Measurements from ENCODE around the gene NRXN2.
A peak's percentile ranks its signal among the peaks of the same experiment; 100 is the strongest.

Gene NRXN2

GRCh38 chr11:64723117-64723906, at the start of gene NRXN2:
NRXN2 (minus strand) TSS chr11:64723197; CDS start chr11:64713699, 9,498 bp downstream.
- peak within 1 kb of the TSS; percentile 73 for H3K4me3 Mint-ChIP-seq
- peaks cover 4% of the 10 kb centered on the region for H3K27me3 Mint-ChIP-seq
- H3K9me3 Mint-ChIP-seq = no peaks in the 10 kb centered on the region
- no peaks in the 10 kb centered on the region for H3K36me3 Mint-ChIP-seq
- H3K4me1 Mint-ChIP-seq = peaks cover 11% of the 10 kb centered on the region
- no peak within 1 kb of the TSS for H3K27ac Mint-ChIP-seq

DNA sequence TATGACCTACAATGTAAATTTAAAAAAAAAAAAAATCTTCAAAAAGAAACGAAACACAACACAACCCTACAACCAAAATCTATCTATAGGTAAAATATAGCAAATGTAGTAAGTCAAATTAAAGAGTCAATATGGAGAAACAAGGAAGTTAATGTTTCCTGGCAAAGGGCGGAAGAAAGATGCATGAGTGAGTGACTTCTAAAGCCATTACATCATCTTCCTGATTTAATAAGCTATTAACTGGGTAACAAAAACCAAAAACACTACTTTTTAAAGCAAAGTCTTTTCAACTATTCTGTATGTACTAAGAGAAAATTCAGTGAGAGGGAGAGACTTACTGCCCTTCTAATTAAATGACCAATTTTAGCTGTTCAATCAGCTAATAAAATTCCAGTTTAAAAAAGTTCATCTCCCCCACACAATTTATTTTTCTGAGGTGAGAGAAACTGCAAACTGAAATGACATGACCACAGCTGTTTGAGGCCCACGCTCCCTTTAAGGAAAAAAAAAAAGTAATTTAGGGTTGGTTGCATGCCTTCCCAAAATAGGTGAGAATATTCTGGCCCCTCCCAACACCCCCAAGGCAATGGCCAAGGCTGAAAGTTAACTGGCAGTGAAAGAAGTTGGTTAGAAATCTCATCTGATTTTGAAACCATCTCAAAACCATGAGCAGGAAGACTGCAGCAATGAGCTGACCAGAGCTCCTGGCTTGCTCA, 49.5 kb upstream of the NRXN2 start:
- peaks cover 90% of the 10 kb centered on the region for H3K4me1 Mint-ChIP-seq
- H3K36me3 Mint-ChIP-seq = peaks cover 51% of the 10 kb centered on the region
- H3K27me3 Mint-ChIP-seq = no peaks in the 10 kb centered on the region
- H3K4me3 Mint-ChIP-seq = peak overlapping the region; percentile 69
- peak overlapping the region; percentile 85 for H3K27ac Mint-ChIP-seq
- no peaks in the 10 kb centered on the region for H3K9me3 Mint-ChIP-seq

DNA sequence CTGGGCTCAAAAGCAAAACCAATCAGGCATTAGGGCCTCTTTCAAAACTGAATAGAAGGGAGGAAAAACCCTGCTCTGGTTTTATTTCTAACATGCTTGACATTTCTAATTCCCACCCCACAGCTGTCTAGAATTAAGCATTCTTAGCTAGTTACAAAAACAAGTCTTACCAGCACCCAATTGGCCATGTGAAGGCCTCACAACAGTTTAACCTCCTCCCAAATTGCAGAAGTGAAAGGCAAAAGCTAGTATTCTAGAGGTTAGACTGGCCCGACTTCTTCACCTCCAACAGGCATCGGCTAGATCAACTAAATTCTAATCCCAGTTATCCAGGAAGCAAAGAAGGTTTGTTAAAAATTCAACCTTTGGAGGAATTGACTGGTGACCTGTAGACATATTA, 48.9 kb upstream of the NRXN2 start:
- Mint-ChIP-seq H3K4me1 (peaks cover 95% of the 10 kb centered on the region), H3K27me3 (no peaks in the 10 kb centered on the region), H3K9me3 (no peaks in the 10 kb centered on the region), H3K27ac (peak overlapping the region; percentile 85), H3K4me3 (peak overlapping the region; percentile 69), H3K36me3 (peaks cover 45% of the 10 kb centered on the region)

- no peaks in the 10 kb centered on the region for H3K9me3 Mint-ChIP-seq
- H3K36me3 Mint-ChIP-seq = peaks cover 33% of the 10 kb centered on the region
- H3K4me1 Mint-ChIP-seq = peaks cover 91% of the 10 kb centered on the region
- peak overlapping the region; percentile 19 for H3K4me3 Mint-ChIP-seq
- peak overlapping the region; percentile 85 for H3K27ac Mint-ChIP-seq
- no peaks in the 10 kb centered on the region for H3K27me3 Mint-ChIP-seq
These were observed 47.1 kb upstream of the NRXN2 start for GRCh38 chr11:64770120-64770519.

GRCh38 chr11:64769283-64769682, 46.3 kb upstream of the NRXN2 start:
- H3K27me3 Mint-ChIP-seq = no peaks in the 10 kb centered on the region
- H3K27ac Mint-ChIP-seq = peak overlapping the region; percentile 89
- H3K4me1 Mint-ChIP-seq = peaks cover 91% of the 10 kb centered on the region
- H3K9me3 Mint-ChIP-seq = no peaks in the 10 kb centered on the region
- H3K4me3 Mint-ChIP-seq = peak overlapping the region; percentile 47
- H3K36me3 Mint-ChIP-seq = peaks cover 39% of the 10 kb centered on the region

- H3K36me3 Mint-ChIP-seq = peaks cover 38% of the 10 kb centered on the region
- H3K4me1 Mint-ChIP-seq = peaks cover 91% of the 10 kb centered on the region
- peak overlapping the region; percentile 55 for H3K4me3 Mint-ChIP-seq
- H3K27me3 Mint-ChIP-seq = no peaks in the 10 kb centered on the region
- H3K27ac Mint-ChIP-seq = peak overlapping the region; percentile 87
- no peaks in the 10 kb centered on the region for H3K9me3 Mint-ChIP-seq
These were observed 45.3 kb upstream of the NRXN2 start for GRCh38 chr11:64768300-64768694.

DNA sequence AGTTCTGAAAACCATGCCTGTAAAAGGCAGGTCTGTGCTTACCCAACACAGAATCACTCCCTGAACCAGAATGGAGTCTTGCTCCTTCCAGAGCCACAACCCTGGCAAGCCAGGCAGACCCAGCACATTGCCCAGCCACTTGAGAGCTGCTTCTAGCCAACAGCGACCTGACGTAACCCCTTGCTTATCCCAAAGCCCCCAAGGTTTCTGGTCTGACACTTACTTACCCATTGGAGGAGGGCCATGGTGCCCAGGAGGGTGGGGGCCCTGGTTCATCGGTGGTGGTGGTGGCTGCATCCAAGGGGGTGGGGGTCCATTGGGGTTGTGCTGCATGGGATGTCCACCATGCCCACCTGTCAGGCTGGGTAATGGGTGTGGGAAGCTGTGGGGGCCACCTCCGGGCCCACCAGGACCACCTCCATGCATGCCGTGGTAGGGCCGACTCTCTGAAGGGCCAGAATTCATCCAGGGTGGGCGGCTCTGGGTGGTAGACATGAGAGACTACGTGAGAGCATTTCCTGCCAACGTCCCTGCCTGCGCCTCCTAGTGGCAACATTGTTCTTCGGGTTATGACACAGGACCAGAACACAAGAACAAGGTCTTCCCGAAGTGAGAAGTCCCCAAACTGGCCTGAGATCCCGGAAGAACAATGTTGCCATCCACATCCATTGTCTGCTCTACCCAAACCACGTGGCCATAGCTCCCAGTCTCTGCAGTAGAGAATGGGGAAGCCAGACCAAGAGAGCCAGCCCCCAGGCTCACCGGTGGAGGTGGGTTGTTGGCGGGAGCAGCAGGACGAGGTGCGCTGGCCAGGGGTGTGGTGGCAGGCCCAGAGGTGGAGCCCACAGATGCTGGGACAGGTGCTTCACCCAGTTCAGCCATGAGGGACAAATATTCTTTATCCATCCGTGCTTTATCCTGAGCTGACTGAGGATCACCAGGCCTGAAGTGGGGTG, 44.6 kb upstream of the NRXN2 start:
- Mint-ChIP-seq H3K4me3 (peak overlapping the region; percentile 58), H3K4me1 (peaks cover 91% of the 10 kb centered on the region), H3K27me3 (no peaks in the 10 kb centered on the region), H3K36me3 (peaks cover 37% of the 10 kb centered on the region), H3K27ac (peak overlapping the region; percentile 87), H3K9me3 (no peaks in the 10 kb centered on the region)

GRCh38 chr11:64766881-64767280, 43.9 kb upstream of the NRXN2 start:
- Mint-ChIP-seq H3K36me3 (peaks cover 34% of the 10 kb centered on the region), H3K4me1 (peaks cover 91% of the 10 kb centered on the region), H3K27ac (peak overlapping the region; percentile 87), H3K9me3 (no peaks in the 10 kb centered on the region), H3K27me3 (no peaks in the 10 kb centered on the region), H3K4me3 (no peak overlapping the region)

- Mint-ChIP-seq H3K4me3 (peak overlapping the region; percentile 90), H3K27me3 (no peaks in the 10 kb centered on the region), H3K36me3 (peaks cover 32% of the 10 kb centered on the region), H3K4me1 (peaks cover 90% of the 10 kb centered on the region), H3K27ac (peak overlapping the region; percentile 90), H3K9me3 (no peaks in the 10 kb centered on the region)
These were observed 43.1 kb upstream of the NRXN2 start for GRCh38 chr11:64765851-64766665.

- H3K4me3 Mint-ChIP-seq = peak overlapping the region; percentile 90
These were observed 42.4 kb upstream of the NRXN2 start for GRCh38 chr11:64765291-64765850.

DNA sequence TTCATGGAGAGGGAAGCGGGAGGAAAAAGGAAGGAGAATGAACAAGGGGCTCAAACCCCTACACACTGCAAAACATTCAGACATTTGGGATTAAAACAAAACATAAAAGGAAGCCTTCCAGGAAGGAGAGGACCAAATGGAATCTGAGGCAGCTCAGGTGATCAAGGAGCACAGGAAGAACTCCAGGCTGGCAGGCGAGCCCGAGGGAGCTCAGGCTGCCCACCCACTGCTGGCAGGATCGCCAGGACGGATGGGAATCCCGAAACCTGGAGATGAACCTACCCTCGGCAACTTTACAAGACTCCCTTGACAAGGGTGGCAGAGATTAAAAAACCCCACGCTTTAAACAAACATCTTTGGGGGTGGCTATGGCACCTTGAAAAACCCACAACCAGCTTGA, 41.8 kb upstream of the NRXN2 start:
- Mint-ChIP-seq H3K27me3 (no peaks in the 10 kb centered on the region), H3K36me3 (peaks cover 30% of the 10 kb centered on the region), H3K4me1 (peaks cover 93% of the 10 kb centered on the region), H3K27ac (peak overlapping the region; percentile 95), H3K9me3 (no peaks in the 10 kb centered on the region), H3K4me3 (peak overlapping the region; percentile 90)

More at GRCh38 chr11:64765291-64765850, 42.4 kb upstream of the NRXN2 start:
- peaks cover 31% of the 10 kb centered on the region for H3K36me3 Mint-ChIP-seq
- H3K27me3 Mint-ChIP-seq = no peaks in the 10 kb centered on the region
- no peaks in the 10 kb centered on the region for H3K9me3 Mint-ChIP-seq
- peaks cover 90% of the 10 kb centered on the region for H3K4me1 Mint-ChIP-seq
- H3K27ac Mint-ChIP-seq = peak overlapping the region; percentile 95

- peak overlapping the region; percentile 95 for H3K27ac Mint-ChIP-seq
- H3K27me3 Mint-ChIP-seq = no peaks in the 10 kb centered on the region
- peak overlapping the region; percentile 90 for H3K4me3 Mint-ChIP-seq
- no peaks in the 10 kb centered on the region for H3K9me3 Mint-ChIP-seq
- peaks cover 94% of the 10 kb centered on the region for H3K4me1 Mint-ChIP-seq
- H3K36me3 Mint-ChIP-seq = peaks cover 25% of the 10 kb centered on the region
These were observed 41.1 kb upstream of the NRXN2 start for GRCh38 chr11:64764040-64764611.

DNA sequence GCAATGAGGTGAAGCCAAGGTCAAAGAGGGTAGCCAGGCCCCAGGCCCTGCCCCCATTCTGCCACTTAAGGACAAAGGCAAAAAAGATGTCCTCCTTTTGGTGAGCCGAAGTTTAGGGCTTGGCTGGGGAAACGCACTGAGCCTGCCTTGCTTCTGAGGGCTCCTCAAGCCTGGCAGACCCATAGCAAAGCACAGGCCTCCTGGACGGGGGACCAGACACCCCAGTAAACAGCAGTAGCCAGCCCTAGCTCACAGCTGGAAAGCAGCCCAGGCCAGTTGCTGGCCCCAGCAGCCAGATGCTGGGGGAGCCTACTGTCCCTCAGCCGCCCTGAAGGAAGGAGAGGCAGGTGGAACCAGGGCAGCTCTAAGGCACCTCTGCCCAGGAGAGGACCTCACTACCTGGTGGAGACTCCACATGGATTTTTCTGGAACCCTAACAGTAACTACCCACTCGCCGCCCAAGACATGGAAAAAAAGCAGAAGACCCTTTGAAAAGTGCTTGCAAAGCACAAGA, 40.6 kb upstream of the NRXN2 start:
- peaks cover 89% of the 10 kb centered on the region for H3K4me1 Mint-ChIP-seq
- H3K4me3 Mint-ChIP-seq = peak overlapping the region; percentile 90
- H3K9me3 Mint-ChIP-seq = no peaks in the 10 kb centered on the region
- no peaks in the 10 kb centered on the region for H3K27me3 Mint-ChIP-seq
- H3K27ac Mint-ChIP-seq = peak overlapping the region; percentile 95
- peaks cover 25% of the 10 kb centered on the region for H3K36me3 Mint-ChIP-seq
